HG02885 (cell line): ENCODE measurements around the gene KCNJ10.

ENCODE experiments used
- ATAC-seq: cut with Tn5 transposase; IDR thresholded peaks from one replicate; pipeline ENCODE4 v1.9.1; 2021; ENCODE audit warnings: mild to moderate bottlenecking; ENCODE audit not compliant: unreplicated experiment, poor library complexity

Gene KCNJ10

DNA sequence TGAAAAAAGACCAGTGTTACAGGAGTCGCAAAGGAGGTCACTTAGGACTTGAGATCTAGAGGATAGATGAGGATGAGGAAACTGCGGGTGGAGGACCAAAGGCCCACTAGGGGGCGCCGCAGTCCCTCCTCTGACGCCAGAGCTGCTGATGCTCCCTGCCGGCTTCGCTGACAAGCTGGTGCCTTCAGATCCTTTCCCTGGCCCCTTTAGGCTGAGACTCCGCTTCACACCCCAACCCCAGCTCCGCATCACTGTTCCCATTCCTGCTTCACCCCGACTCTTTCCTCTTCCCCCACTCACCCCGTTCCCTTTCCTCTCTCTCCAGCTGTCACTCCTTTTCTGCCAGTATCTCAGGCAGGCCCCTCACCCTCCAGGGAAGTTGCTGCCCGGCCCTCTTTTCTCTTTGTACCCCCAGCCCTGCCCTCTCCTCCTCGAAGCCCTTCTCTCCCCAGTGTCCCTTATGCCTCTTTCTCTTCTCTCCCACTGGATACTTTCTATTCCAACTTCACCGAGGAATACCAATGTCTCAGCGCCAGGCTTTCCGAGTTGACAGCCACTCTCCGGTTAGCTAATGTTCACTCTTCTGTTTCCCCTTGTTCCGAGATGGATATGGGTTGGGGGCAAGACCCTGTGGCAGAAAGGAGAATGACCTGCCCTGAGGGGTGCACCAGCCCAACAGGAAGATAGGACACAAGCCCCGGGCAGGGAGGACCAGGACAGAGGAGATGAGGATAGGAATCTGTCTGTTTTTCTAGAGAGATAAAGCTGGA, 15.9 kb upstream of the KCNJ10 start:
- no peak for ATAC-seq

- no peak for ATAC-seq
Observed at GRCh38 chr1:160084771-160085321, 14.9 kb upstream of the KCNJ10 start.

GRCh38 chr1:160083968-160084770, 14.2 kb upstream of the KCNJ10 start:
- ATAC-seq, result peak; percentile 77

- no peak for ATAC-seq
Observed at GRCh38 chr1:160082926-160083325, 13.0 kb upstream of the KCNJ10 start.

- no peak for ATAC-seq
Observed at GRCh38 chr1:160082487-160082886, 12.5 kb upstream of the KCNJ10 start.

- ATAC-seq, result no peak
Observed at GRCh38 chr1:160081261-160081936, 11.4 kb upstream of the KCNJ10 start, which contains the start of gene KCNJ9. Gene KCNJ9 (plus strand): TSS chr1:160081538. CDS start chr1:160084031, 2,493 bp downstream.

- no peak for ATAC-seq
Observed at GRCh38 chr1:160080381-160081100, 10.6 kb upstream of the KCNJ10 start.

- no peak for ATAC-seq
Observed at GRCh38 chr1:160079448-160079847, 9.5 kb upstream of the KCNJ10 start.

- peak; percentile 72 for ATAC-seq
Observed at GRCh38 chr1:160078512-160079195, 8.7 kb upstream of the KCNJ10 start.

- no peak for ATAC-seq
Observed at GRCh38 chr1:160077486-160077885, 7.5 kb upstream of the KCNJ10 start.

- no peak for ATAC-seq
Observed at GRCh38 chr1:160076295-160076694, 6.3 kb upstream of the KCNJ10 start.

DNA sequence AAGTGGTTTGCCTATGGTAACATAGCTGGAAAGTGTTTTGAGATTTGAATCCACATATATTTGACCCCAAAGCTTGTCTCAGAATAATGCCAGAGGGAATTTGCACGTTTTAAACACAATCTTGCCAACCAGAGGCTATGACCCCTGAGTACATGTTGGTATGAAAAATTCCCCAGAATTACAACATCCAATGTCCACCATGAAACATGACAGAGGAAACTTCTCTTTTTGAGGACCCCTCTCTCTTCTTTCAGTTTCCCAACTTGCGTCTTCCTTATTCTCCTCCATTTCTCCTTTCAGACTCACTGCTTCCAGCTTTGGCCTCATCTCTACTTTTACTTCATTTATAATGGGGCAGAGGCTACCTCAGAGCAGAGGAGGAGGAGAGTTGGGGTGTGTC, 5.9 kb upstream of the KCNJ10 start:
- ATAC-seq, result no peak

DNA sequence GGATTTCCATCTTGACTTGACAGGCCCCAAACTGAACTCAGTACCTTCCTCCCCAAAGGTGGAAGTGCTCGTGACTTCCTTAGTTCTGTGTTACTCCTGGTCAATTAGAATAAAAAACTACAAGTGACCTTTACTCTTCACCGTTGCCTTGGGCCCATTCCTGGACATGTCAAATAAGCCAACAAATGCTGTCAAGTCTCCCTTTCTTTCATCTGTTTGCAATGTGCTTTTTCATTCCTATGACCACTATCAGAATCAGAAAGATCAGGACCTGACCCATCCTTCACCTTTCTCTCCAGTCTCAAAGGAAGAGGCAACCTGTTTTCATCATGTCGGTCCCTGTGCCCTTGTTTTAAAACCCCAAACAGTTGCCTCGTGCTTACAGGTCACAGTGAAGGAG, 4.9 kb upstream of the KCNJ10 start:
- no peak for ATAC-seq

DNA sequence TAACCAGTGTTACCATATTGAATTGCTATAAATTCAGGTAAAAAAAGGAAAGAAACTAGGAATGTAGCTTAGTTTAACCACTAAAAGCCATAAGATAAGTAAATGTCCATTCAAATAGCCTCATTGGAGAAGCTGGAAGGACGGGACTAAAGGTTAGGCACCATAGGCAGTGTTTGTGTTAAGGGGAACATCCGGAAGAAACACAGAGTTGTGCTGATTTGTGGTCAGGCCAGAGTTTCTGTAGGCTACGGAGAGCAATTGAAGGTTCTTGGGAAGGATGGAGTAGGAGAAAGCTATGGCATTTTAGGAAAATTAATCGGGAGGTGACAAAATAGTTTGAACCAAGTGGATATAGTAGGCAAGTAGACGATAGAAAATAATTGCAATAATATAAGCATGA, 1.3 kb upstream of the KCNJ10 start:
- no peak for ATAC-seq

- no peak for ATAC-seq
Observed at GRCh38 chr1:160070243-160071163, 543 bp upstream of the KCNJ10 start.

GRCh38 chr1:160068225-160068624, 1.7 kb downstream of the KCNJ10 start:
- ATAC-seq, result no peak

DNA sequence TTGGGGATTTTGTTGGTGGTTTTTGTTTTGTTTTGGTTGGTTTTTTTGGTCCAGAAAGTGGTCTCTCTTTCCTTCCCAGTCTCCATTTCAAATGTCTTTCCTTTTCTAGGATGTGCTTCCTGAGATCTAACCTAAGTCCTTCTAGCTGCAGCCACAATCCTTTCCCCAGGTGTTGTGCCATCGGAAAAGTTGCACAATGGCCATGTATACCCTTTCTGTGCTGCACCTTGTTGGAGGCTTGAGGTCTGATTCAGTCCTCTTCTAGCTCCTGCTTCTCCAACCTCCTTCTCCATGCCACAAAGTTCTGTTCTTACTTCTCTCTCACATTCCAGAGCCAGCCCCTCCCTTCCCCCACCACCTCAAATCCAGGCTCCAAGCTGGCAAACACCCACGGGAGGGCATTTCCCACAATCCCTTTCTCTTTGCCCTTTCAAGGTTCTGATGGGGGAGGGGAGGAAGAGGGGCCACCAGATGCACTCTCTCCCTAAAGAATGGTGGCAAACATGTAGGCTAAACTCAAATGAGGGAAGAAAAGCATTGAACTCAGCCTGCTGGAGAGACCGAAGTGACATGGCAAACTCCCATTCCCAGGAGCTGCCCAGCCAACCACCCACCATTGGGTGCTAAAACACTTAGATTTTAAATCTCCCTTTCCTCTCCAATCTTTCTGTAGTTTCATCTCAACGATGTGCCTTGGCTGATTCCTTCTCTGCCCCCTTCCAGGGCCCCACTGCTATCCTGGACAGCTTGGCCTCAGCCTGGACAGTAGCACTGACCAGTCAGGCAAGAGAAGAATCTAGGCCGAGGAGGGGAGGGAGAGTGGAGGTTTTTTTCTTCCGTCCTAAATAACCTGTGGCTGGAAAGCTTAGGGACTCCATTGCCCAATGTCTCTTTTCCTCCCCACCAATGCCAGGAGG, 2.9 kb downstream of the KCNJ10 start:
- no peak for ATAC-seq
